ENCODE results near the gene ARHGEF12. TPM values are rescaled to one million over a fixed set of nuclear protein-coding genes. Genes with fewer than 3 reads are reported as not detected.

ARHGEF12 gene
- polyA plus RNA-seq, 3 donors = 0.25 to 0.87 (median 0.27) TPM

GRCh38 chr11:120294096-120294495 lies 42.1 kb upstream of the ARHGEF12 start:
- no peak for DNase-seq
- Mint-ChIP-seq H3K27me3 (ENCODE audit: low read depth in 3 of 3) (peaks cover 34 to 66% (median 40%) of the 10 kb centered on the region in 3 donors), H3K36me3 (no peaks in the 10 kb centered on the region), H3K9me3 (peaks cover 0 to 7% (median 1%) of the 10 kb centered on the region in 7 donors), H3K4me3 (peak overlapping the region in 1 of 2 donors; percentile 8), H3K27ac (peak overlapping the region in 1 of 7 donors; percentile 36), H3K4me1 (peaks cover 17% of the 10 kb centered on the region)
- intact Hi-C loops (cut with micrococcal nuclease) = no loop called here
- Histone ChIP-seq H3K9ac (ENCODE audit: insufficient read depth, low read length, poor library complexity, severe bottlenecking) (no peak overlapping the region), H4K20me1 (ENCODE audit: insufficient read depth, low read length) (no peaks in the 10 kb centered on the region), H3K36me3 (replicated peaks in 1 of 2; ENCODE audit: control insufficient read depth in 1 of 2, insufficient read depth in 2 of 2, low read length in 2 of 2) (no peaks in the 10 kb centered on the region), H2AFZ (ENCODE audit: insufficient read depth, low read depth, low read length, poor library complexity, severe bottlenecking) (no peak overlapping the region), H3K27ac (ENCODE audit: low read depth in 1 of 2, low read length in 2 of 2) (no peak overlapping the region), H3K4me3 (replicated peaks in 1 of 3; ENCODE audit: low read depth in 2 of 3, low read length in 3 of 3) (no peak overlapping the region), H3K4me1 (ENCODE audit: control insufficient read depth in 1 of 2, insufficient read depth in 2 of 2, low read length in 2 of 2) (peaks cover 10% of the 10 kb centered on the region in 2 donors), H3K9me3 (replicated peaks in 1 of 2; ENCODE audit: control insufficient read depth in 1 of 2, insufficient read depth in 1 of 2, low read length in 2 of 2) (no peaks in the 10 kb centered on the region), H3K27me3 (ENCODE audit: control insufficient read depth in 2 of 2, insufficient read depth in 2 of 2, low read length in 2 of 2) (peaks cover 18 to 50% of the 10 kb centered on the region in 2 donors), H3K79me2 (ENCODE audit: insufficient read depth, low read length) (no peaks in the 10 kb centered on the region), H3K4me2 (replicated peaks; ENCODE audit: extremely low read depth, low read length, poor library complexity, severe bottlenecking) (no peak overlapping the region)
- WGBS (ENCODE audit: insufficient coverage) = 100% methylated on average over 3 of the region's 5 CpGs
- TF ChIP-seq CTCF (IDR thresholded peaks at IDR 0.05) = no peak

GRCh38 chr11:120295099-120295498 lies 41.1 kb upstream of the ARHGEF12 start:
- H3K4me1 ChIP-seq (ENCODE audit: control insufficient read depth in 1 of 2, insufficient read depth in 2 of 2, low read length in 2 of 2) = peaks cover 8 to 10% of the 10 kb centered on the region in 2 donors
- no peak overlapping the region for H3K9ac ChIP-seq (ENCODE audit: insufficient read depth, low read length, poor library complexity, severe bottlenecking)
- H3K4me3 ChIP-seq (replicated peaks in 1 of 3; ENCODE audit: low read depth in 2 of 3, low read length in 3 of 3) = no peak overlapping the region
- H4K20me1 ChIP-seq (ENCODE audit: insufficient read depth, low read length) = no peaks in the 10 kb centered on the region
- DNase-seq = no peak
- Mint-ChIP-seq H3K4me3 (no peak overlapping the region), H3K9me3 (peaks cover 0 to 7% (median 0%) of the 10 kb centered on the region in 7 donors), H3K27me3 (ENCODE audit: low read depth in 3 of 3) (peaks cover 36 to 60% (median 40%) of the 10 kb centered on the region in 3 donors), H3K27ac (no peak overlapping the region), H3K4me1 (peaks cover 11% of the 10 kb centered on the region), H3K36me3 (no peaks in the 10 kb centered on the region)
- H3K4me2 ChIP-seq (replicated peaks; ENCODE audit: extremely low read depth, low read length, poor library complexity, severe bottlenecking) = no peak overlapping the region
- no peak overlapping the region for H2AFZ ChIP-seq (ENCODE audit: insufficient read depth, low read depth, low read length, poor library complexity, severe bottlenecking)
- no peaks in the 10 kb centered on the region for H3K9me3 ChIP-seq (replicated peaks in 1 of 2; ENCODE audit: control insufficient read depth in 1 of 2, insufficient read depth in 1 of 2, low read length in 2 of 2)
- no peaks in the 10 kb centered on the region for H3K79me2 ChIP-seq (ENCODE audit: insufficient read depth, low read length)
- no peak for TF ChIP-seq CTCF (IDR thresholded peaks at IDR 0.05)
- WGBS (ENCODE audit: insufficient coverage) = 67% methylated on average over 1 of the region's 4 CpGs
- H3K27me3 ChIP-seq (ENCODE audit: control insufficient read depth in 2 of 2, insufficient read depth in 2 of 2, low read length in 2 of 2) = peaks cover 14 to 40% of the 10 kb centered on the region in 2 donors
- H3K36me3 ChIP-seq (replicated peaks in 1 of 2; ENCODE audit: control insufficient read depth in 1 of 2, insufficient read depth in 2 of 2, low read length in 2 of 2) = no peaks in the 10 kb centered on the region
- H3K27ac ChIP-seq (ENCODE audit: low read depth in 1 of 2, low read length in 2 of 2) = no peak overlapping the region
- intact Hi-C loops (cut with micrococcal nuclease) = no loop called here
